Panc1 (cell line): ENCODE measurements around the gene PSEN2. TPM values are rescaled to one million over a fixed set of nuclear protein-coding genes. Genes with fewer than 3 reads are reported as not detected.

Source experiments
- ATAC-seq: fragments of 200-7000 bp; cut with Tn5 transposase; 2 replicates; pipeline ENCODE4 v1.9.1; 2020; ENCODE audit warnings: mild to moderate bottlenecking, moderate library complexity
- BruUV-seq: library from RNA; stranded (reverse); fragments of 400-500 nt; replicated peaks from 2 replicates; lab custom pipeline; 2021; lab: Mats Ljungman, UMichigan
- CTCF ChIA-PET: fragments of 300-600 bp; sonication (Branson Sonifier 250); formaldehyde crosslinking; loops from one replicate; lab custom pipeline; 2022; ENCODE audit warnings: antibody characterized with exemption; lab: Charles Lee
- POLR2A ChIA-PET: fragments of 300-600 bp; sonication (Branson Sonifier 250); formaldehyde crosslinking; loops from one replicate; lab custom pipeline; 2022; ENCODE audit warnings: antibody characterized with exemption; lab: Charles Lee
- DNase-seq: peaks from one replicate; pipeline ENCODE4 v3.0.0-alpha.2; 2010; ENCODE audit warnings: low read depth, low spot score
- H3K27ac ChIP-seq: 2 replicates; pipeline ENCODE4 v1.5.1; 2011; ENCODE audit warnings: mild to moderate bottlenecking, low read length, inconsistent platforms
- H3K27me3 ChIP-seq: fragments of 200-500 bp; sonication (Bioruptor generic); 2 replicates; pipeline ENCODE4 v1.6.0; 2014; ENCODE audit warnings: low read length, inconsistent platforms; ENCODE audit not compliant: control insufficient read depth, insufficient read depth
- H3K36me3 ChIP-seq: fragments of 200-500 bp; sonication (Bioruptor generic); 2 replicates; pipeline ENCODE4 v1.5.1; 2014; ENCODE audit warnings: inconsistent platforms, mild to moderate bottlenecking, low read length, moderate library complexity; ENCODE audit not compliant: control insufficient read depth, insufficient read depth
- H3K4me1 ChIP-seq: 2 replicates; pipeline ENCODE4 v1.5.1; 2011; ENCODE audit warnings: inconsistent platforms, mild to moderate bottlenecking, low read length, moderate library complexity; ENCODE audit not compliant: control insufficient read depth, insufficient read depth
- H3K4me3 ChIP-seq, 2 experiments: 2 replicates each; pipeline ENCODE4 v1.5.1; 2011 to 2012; ENCODE audit warnings: low read depth in 2 of 2, low read length in 2 of 2, mild to moderate bottlenecking in 2 of 2, inconsistent platforms in 1 of 2, moderate library complexity in 1 of 2
- H3K9me3 ChIP-seq: fragments of 200-500 bp; sonication (Bioruptor generic); 2 replicates; pipeline ENCODE4 v1.5.1; 2014; ENCODE audit warnings: low read depth, mild to moderate bottlenecking, inconsistent platforms, low read length, moderate library complexity; ENCODE audit not compliant: control insufficient read depth, insufficient read depth
- CTCF ChIP-seq: fragments of 450-650 bp; IDR thresholded peaks from 2 replicates; pipeline ENCODE4 v1.5.1; 2017; ENCODE audit warnings: mild to moderate bottlenecking
- POLR2AphosphoS5 ChIP-seq: IDR thresholded peaks from 2 replicates; pipeline ENCODE4 v1.6.1; 2012; ENCODE audit warnings: mild to moderate bottlenecking, low read depth, low read length, moderate library complexity
- REST ChIP-seq, 2 experiments: IDR thresholded peaks; 2 replicates each; pipeline ENCODE4 v1.6.1; 2011 to 2012; ENCODE audit warnings: low read depth in 2 of 2, control low read depth in 1 of 2, low read length in 1 of 2, mild to moderate bottlenecking in 1 of 2, moderate library complexity in 1 of 2; ENCODE audit not compliant: insufficient read depth in 1 of 2
- SIN3A ChIP-seq: IDR thresholded peaks from 2 replicates; pipeline ENCODE4 v1.6.1; 2012; ENCODE audit warnings: low read depth, mild to moderate bottlenecking, low read length, moderate library complexity, borderline replicate concordance; ENCODE audit not compliant: insufficient read depth
- TCF7L2 ChIP-seq: IDR thresholded peaks from 2 replicates; pipeline ENCODE4 v1.6.1; 2011; ENCODE audit warnings: mild to moderate bottlenecking, low read depth, low read length, inconsistent platforms
- in situ Hi-C: cut with HindIII; loops from 2 replicates; pipeline ENCODE4 v1.10.0; 2016; ENCODE audit warnings: low sequenced_read_pairs, low pct_unique_long_range_greater_than_20kb
- intact Hi-C: fragments of 100-400 bp; cut with micrococcal nuclease; formaldehyde crosslinking; loops from one replicate; pipeline ENCODE4 v1.10.0; 2022; ENCODE audit not compliant: unreplicated experiment
- total RNA-seq: library from RNA; stranded (reverse); gene quantifications from one replicate; pipeline ENCODE4 v1.2.1, GENCODE V29; 2021; ENCODE audit not compliant: unreplicated experiment

PSEN2 gene
- total RNA-seq, 1 experiment from 2014 or later = 33.3 TPM

GRCh38 chr1:226940029-226940805 is 69.8 kb downstream of the PSEN2 start, which contains the start of gene COQ8A:
COQ8A (plus strand) TSS chr1:226940294; CDS start chr1:226961386, 21,092 bp downstream.
- POLR2A ChIA-PET = interaction anchor here (0.7 kb wide), 1 partner anchor 421 kb away, joined by 3 read pairs; no protein-coding TSS in a partner anchor
- CTCF ChIA-PET = no interaction called here
- TF ChIP-seq REST (IDR thresholded peaks at IDR 0.05; ENCODE audit: insufficient read depth in 1 of 2, low read depth in 2 of 2, low read length in 1 of 2) (no peak), SIN3A (peak; percentile 96)
- H3K9me3 ChIP-seq = no peaks in the 10 kb centered on the region
- in situ Hi-C loops = no loop called here
- H3K27me3 ChIP-seq = no peaks in the 10 kb centered on the region
- peak; percentile 97 for ATAC-seq
- intact Hi-C loops = no loop called here
- DNase-seq = peak; percentile 95
- BruUV-seq = no TSS peak
- peak within 1 kb of the TSS; percentile 77 to 82 for H3K4me3 ChIP-seq
- peaks cover 26% of the 10 kb centered on the region for H3K4me1 ChIP-seq
- H3K27ac ChIP-seq = peak within 1 kb of the TSS; percentile 92
- H3K36me3 ChIP-seq = no peaks in the 10 kb centered on the region; the same call in 1 of the 2 replicates

GRCh38 chr1:226940806-226941067 is 70.3 kb downstream of the PSEN2 start:
- DNase-seq (no peak), ATAC-seq (no peak)
- in situ Hi-C loops = no loop called here
- intact Hi-C loops = no loop called here
- H3K36me3 ChIP-seq = no peaks in the 10 kb centered on the region; the same call in 1 of the 2 replicates
- H3K4me1 ChIP-seq = peaks cover 31% of the 10 kb centered on the region
- CTCF ChIA-PET = no interaction called here
- POLR2A ChIA-PET = no interaction called here
- TF ChIP-seq REST (IDR thresholded peaks at IDR 0.05; ENCODE audit: insufficient read depth in 1 of 2, low read depth in 2 of 2, low read length in 1 of 2) (no peak), SIN3A (no peak), TCF7L2 (no peak), POLR2AphosphoS5 (no peak), CTCF (no peak)
- no TSS peak for BruUV-seq
- H3K27ac ChIP-seq = peak overlapping the region; percentile 21; the same call in 1 of the 2 replicates
- peak overlapping the region; percentile 71 to 77 for H3K4me3 ChIP-seq
- H3K9me3 ChIP-seq = no peaks in the 10 kb centered on the region
- H3K27me3 ChIP-seq = no peaks in the 10 kb centered on the region
